Measurements from ENCODE around the gene CNTN1.

The CNTN1 gene

DNA sequence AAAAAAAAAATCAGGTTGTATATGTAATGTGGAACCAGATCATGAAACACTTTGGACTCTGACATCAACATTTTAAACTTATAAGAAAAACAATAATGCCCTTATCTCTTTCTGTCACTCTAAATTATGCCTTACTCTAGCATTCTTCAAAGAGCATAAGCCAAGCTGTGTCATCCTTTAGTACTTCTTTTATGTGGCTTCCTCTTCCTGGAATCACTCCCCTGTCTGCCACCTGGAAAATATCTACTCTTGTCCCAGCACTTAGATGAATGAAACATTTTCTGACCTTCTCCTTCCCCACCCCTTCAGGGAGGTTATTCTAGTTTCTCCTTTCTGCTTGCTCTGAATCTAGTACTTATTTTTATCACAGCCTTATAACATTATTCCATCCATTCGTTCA, 101.2 kb downstream of the CNTN1 start:
- H3K36me3 ChIP-seq (ENCODE audit: control insufficient read depth in 4 of 4, insufficient read depth in 4 of 4, low read length in 3 of 4), result no peaks in the 10 kb centered on the region

DNA sequence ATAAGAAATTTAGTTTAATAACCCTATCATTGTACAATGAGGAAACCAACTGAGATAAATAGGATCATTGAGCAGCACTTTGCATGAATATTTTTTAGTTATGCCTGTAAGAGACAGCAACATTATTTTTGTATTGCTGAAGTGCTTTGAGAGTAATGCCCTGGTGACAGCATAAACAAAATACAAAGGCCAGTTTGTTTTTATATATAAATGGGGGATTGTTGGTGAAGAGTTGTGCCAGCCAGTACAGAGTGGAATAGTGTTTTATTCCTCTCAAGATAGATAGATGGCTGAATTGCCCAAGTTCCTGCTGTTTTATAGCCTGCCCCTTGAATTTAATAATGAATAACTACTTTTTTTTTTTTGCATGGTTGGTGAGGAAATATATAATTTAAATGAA, 101.8 kb downstream of the CNTN1 start:
- H3K4me1 ChIP-seq (ENCODE audit: control extremely low read depth in 1 of 4, control insufficient read depth in 4 of 4, insufficient read depth in 4 of 4, low read length in 3 of 4), result no peaks in the 10 kb centered on the region
- H3K27me3 ChIP-seq (replicated peaks in 2 of 5; ENCODE audit: control insufficient read depth in 4 of 5, insufficient read depth in 5 of 5, low read length in 4 of 5), result no peaks in the 10 kb centered on the region
- no peaks in the 10 kb centered on the region for H3K36me3 ChIP-seq (ENCODE audit: control insufficient read depth in 4 of 4, insufficient read depth in 4 of 4, low read length in 3 of 4)
- POLR2A ChIA-PET, result no interaction called here
- DNase-seq, result no peak
- H3K9me3 ChIP-seq (ENCODE audit: control extremely low read depth in 1 of 5, control insufficient read depth in 4 of 5, insufficient read depth in 2 of 5, low read depth in 1 of 5, low read length in 4 of 5), result peaks cover 0 to 1% (median 0%) of the 10 kb centered on the region in 5 experiments
- H3K4me3 ChIP-seq (ENCODE audit: control insufficient read depth in 1 of 7, extremely low read depth in 1 of 7, insufficient read depth in 4 of 7, low read depth in 2 of 7, low read length in 6 of 7), result no peak overlapping the region
- CTCF ChIA-PET, result no interaction called here
- no peak overlapping the region for H3K27ac ChIP-seq (ENCODE audit: insufficient read depth in 1 of 2, low read depth in 1 of 2, low read length in 2 of 2, poor library complexity in 1 of 2, severe bottlenecking in 2 of 2)

More for the DNA sequence above, 101.2 kb downstream of the CNTN1 start:
- no peaks in the 10 kb centered on the region for H3K4me1 ChIP-seq (ENCODE audit: control extremely low read depth in 1 of 4, control insufficient read depth in 4 of 4, insufficient read depth in 4 of 4, low read length in 3 of 4)
- DNase-seq, result no peak
- no peaks in the 10 kb centered on the region for H3K27me3 ChIP-seq (replicated peaks in 2 of 5; ENCODE audit: control insufficient read depth in 4 of 5, insufficient read depth in 5 of 5, low read length in 4 of 5)
- ChIA-PET POLR2A (no interaction called here), CTCF (no interaction called here)
- no CpG with 5 or more reads among the region's 1 CpG for WGBS (ENCODE audit: insufficient coverage)
- H3K4me3 ChIP-seq (ENCODE audit: control insufficient read depth in 1 of 7, extremely low read depth in 1 of 7, insufficient read depth in 4 of 7, low read depth in 2 of 7, low read length in 6 of 7), result no peak overlapping the region
- no peak overlapping the region for H3K27ac ChIP-seq (ENCODE audit: insufficient read depth in 1 of 2, low read depth in 1 of 2, low read length in 2 of 2, poor library complexity in 1 of 2, severe bottlenecking in 2 of 2)
- peaks cover 0 to 1% (median 0%) of the 10 kb centered on the region in 5 experiments for H3K9me3 ChIP-seq (ENCODE audit: control extremely low read depth in 1 of 5, control insufficient read depth in 4 of 5, insufficient read depth in 2 of 5, low read depth in 1 of 5, low read length in 4 of 5)

- DNase-seq, result no peak
- ChIA-PET CTCF (no interaction called here), POLR2A (no interaction called here)
- no peaks in the 10 kb centered on the region for H3K4me1 ChIP-seq (ENCODE audit: control extremely low read depth in 1 of 4, control insufficient read depth in 4 of 4, insufficient read depth in 4 of 4, low read length in 3 of 4)
- H3K9me3 ChIP-seq (ENCODE audit: control extremely low read depth in 1 of 5, control insufficient read depth in 4 of 5, insufficient read depth in 2 of 5, low read depth in 1 of 5, low read length in 4 of 5), result no peaks in the 10 kb centered on the region
- 90% methylated on average over 2 of the region's 2 CpGs for WGBS (ENCODE audit: insufficient coverage)
- H3K27me3 ChIP-seq (replicated peaks in 2 of 5; ENCODE audit: control insufficient read depth in 4 of 5, insufficient read depth in 5 of 5, low read length in 4 of 5), result no peaks in the 10 kb centered on the region
- H3K36me3 ChIP-seq (ENCODE audit: control insufficient read depth in 4 of 4, insufficient read depth in 4 of 4, low read length in 3 of 4), result no peaks in the 10 kb centered on the region
- no peak overlapping the region for H3K4me3 ChIP-seq (ENCODE audit: control insufficient read depth in 1 of 7, extremely low read depth in 1 of 7, insufficient read depth in 4 of 7, low read depth in 2 of 7, low read length in 6 of 7)
- no peak overlapping the region for H3K27ac ChIP-seq (ENCODE audit: insufficient read depth in 1 of 2, low read depth in 1 of 2, low read length in 2 of 2, poor library complexity in 1 of 2, severe bottlenecking in 2 of 2)
These were observed 108.8 kb downstream of the CNTN1 start for GRCh38 chr12:40801082-40801481.

- 100% methylated on average over 2 of the region's 2 CpGs for WGBS (ENCODE audit: insufficient coverage)
- H3K9me3 ChIP-seq (ENCODE audit: control extremely low read depth in 1 of 5, control insufficient read depth in 4 of 5, insufficient read depth in 2 of 5, low read depth in 1 of 5, low read length in 4 of 5), result no peaks in the 10 kb centered on the region
- no peaks in the 10 kb centered on the region for H3K36me3 ChIP-seq (ENCODE audit: control insufficient read depth in 4 of 4, insufficient read depth in 4 of 4, low read length in 3 of 4)
- no peak overlapping the region for H3K4me3 ChIP-seq (ENCODE audit: control insufficient read depth in 1 of 7, extremely low read depth in 1 of 7, insufficient read depth in 4 of 7, low read depth in 2 of 7, low read length in 6 of 7)
- ChIA-PET CTCF (no interaction called here), POLR2A (no interaction called here)
- no peak overlapping the region for H3K27ac ChIP-seq (ENCODE audit: insufficient read depth in 1 of 2, low read depth in 1 of 2, low read length in 2 of 2, poor library complexity in 1 of 2, severe bottlenecking in 2 of 2)
- H3K27me3 ChIP-seq (replicated peaks in 2 of 5; ENCODE audit: control insufficient read depth in 4 of 5, insufficient read depth in 5 of 5, low read length in 4 of 5), result no peaks in the 10 kb centered on the region
- no peaks in the 10 kb centered on the region for H3K4me1 ChIP-seq (ENCODE audit: control extremely low read depth in 1 of 4, control insufficient read depth in 4 of 4, insufficient read depth in 4 of 4, low read length in 3 of 4)
- DNase-seq, result no peak
These were observed 109.6 kb downstream of the CNTN1 start for GRCh38 chr12:40801861-40802260.

DNA sequence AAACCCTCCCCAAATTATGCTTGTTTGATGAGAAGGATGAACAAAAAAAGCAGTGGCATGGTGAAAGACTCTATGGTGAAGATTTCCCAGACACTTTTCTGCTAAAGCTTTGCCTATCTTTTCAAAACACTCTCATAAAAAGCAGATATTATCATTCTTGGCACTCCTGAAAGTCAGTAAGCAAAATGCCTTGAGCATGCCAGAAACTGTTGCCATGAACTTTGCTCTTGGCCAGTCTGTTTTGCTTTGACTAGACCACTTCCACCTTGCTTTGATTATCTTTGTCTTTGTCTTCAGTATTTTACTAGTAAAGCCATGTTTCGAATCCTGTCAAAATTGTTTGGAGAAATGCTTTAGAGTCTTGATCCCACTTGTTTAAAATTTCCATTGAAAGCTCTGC, 110.4 kb downstream of the CNTN1 start:
- peaks cover 0 to 2% (median 0%) of the 10 kb centered on the region in 4 experiments for H3K4me1 ChIP-seq (ENCODE audit: control extremely low read depth in 1 of 4, control insufficient read depth in 4 of 4, insufficient read depth in 4 of 4, low read length in 3 of 4)
- ChIA-PET POLR2A (no interaction called here), CTCF (no interaction called here)
- H3K27ac ChIP-seq (ENCODE audit: insufficient read depth in 1 of 2, low read depth in 1 of 2, low read length in 2 of 2, poor library complexity in 1 of 2, severe bottlenecking in 2 of 2), result no peak overlapping the region
- no peaks in the 10 kb centered on the region for H3K9me3 ChIP-seq (ENCODE audit: control extremely low read depth in 1 of 5, control insufficient read depth in 4 of 5, insufficient read depth in 2 of 5, low read depth in 1 of 5, low read length in 4 of 5)
- no CpG with 5 or more reads among the region's 1 CpG for WGBS (ENCODE audit: insufficient coverage)
- H3K27me3 ChIP-seq (replicated peaks in 2 of 5; ENCODE audit: control insufficient read depth in 4 of 5, insufficient read depth in 5 of 5, low read length in 4 of 5), result no peaks in the 10 kb centered on the region
- no peak for DNase-seq
- H3K4me3 ChIP-seq (ENCODE audit: control insufficient read depth in 1 of 7, extremely low read depth in 1 of 7, insufficient read depth in 4 of 7, low read depth in 2 of 7, low read length in 6 of 7), result no peak overlapping the region
- H3K36me3 ChIP-seq (ENCODE audit: control insufficient read depth in 4 of 4, insufficient read depth in 4 of 4, low read length in 3 of 4), result no peaks in the 10 kb centered on the region

DNA sequence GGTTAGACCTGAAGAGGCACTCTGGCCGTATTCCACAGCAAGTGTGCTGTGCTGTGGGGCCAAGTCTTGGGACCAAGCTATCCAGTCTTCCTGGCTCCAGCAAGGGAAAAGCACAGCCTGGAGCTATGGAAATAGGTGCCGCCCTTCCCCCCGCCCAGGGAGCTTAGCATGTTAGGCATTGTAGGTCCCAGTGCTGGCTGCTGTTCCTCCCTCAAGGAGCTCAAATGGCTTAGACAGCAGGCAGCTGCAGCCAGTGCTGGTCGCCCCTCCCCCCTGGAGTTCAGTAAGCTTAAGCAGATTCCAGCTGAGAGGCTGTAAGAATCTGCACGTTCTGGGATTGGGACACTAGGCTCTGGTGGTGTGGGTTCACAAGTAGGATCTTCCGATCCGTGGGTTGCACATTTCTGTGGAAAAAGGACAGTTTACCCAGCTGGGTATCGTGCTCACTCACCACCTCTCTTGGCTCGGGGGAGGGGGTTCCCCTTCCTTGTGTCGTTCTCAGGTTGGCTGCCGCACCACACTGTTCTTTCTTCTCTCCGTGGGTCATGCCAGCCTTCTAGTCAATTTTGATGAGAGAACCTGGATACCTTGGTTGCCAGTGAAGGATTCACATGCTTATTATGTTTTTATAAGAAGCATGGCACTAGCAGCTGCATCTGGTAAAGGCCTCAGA, 127.3 kb downstream of the CNTN1 start:
- H3K27ac ChIP-seq (ENCODE audit: insufficient read depth in 1 of 2, low read depth in 1 of 2, low read length in 2 of 2, poor library complexity in 1 of 2, severe bottlenecking in 2 of 2), result no peak overlapping the region
- POLR2A ChIA-PET, result no interaction called here
- H3K4me3 ChIP-seq (ENCODE audit: control insufficient read depth in 1 of 7, extremely low read depth in 1 of 7, insufficient read depth in 4 of 7, low read depth in 2 of 7, low read length in 6 of 7), result no peak overlapping the region
- peaks cover 0 to 8% (median 0%) of the 10 kb centered on the region in 5 experiments for H3K9me3 ChIP-seq (ENCODE audit: control extremely low read depth in 1 of 5, control insufficient read depth in 4 of 5, insufficient read depth in 2 of 5, low read depth in 1 of 5, low read length in 4 of 5)
- CTCF ChIA-PET, result no interaction called here
- no peaks in the 10 kb centered on the region for H3K36me3 ChIP-seq (ENCODE audit: control insufficient read depth in 4 of 4, insufficient read depth in 4 of 4, low read length in 3 of 4)
- no peak for DNase-seq
- H3K27me3 ChIP-seq (replicated peaks in 2 of 5; ENCODE audit: control insufficient read depth in 4 of 5, insufficient read depth in 5 of 5, low read length in 4 of 5), result no peaks in the 10 kb centered on the region
- H3K4me1 ChIP-seq (ENCODE audit: control extremely low read depth in 1 of 4, control insufficient read depth in 4 of 4, insufficient read depth in 4 of 4, low read length in 3 of 4), result no peaks in the 10 kb centered on the region
- WGBS (ENCODE audit: insufficient coverage), result 95% methylated on average over 9 of the region's 12 CpGs

DNA sequence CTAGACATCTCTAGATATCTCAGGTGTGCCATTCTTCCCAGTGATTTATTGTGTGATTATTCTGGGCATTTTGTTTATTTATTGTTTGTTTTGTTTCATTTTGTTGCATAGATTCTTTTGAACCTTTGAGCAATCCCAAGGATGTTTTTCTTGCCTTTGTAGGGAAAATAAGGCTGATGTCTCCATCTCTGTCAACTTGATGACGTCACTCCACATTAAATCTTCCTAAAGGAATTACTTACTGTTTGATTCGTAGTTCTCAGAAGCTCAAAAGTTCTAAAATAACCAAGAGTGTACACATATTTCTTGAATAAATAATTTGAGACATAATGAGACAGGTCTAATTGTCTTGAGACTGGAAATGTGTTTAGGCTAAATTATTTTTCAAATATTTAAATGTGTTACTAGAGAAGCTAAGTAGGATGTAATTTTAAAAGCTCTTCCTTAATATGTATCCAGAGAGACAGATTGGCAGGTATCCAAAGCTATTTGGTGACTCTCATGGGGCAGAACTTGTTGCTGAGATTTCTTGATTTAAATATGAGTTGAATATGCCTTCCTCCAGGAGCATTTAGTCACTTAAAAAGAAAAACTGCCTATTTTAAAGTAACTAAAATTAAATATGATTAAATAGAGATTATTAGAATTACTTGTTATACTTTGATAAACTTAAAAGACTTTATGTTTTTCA, 128.7 kb downstream of the CNTN1 start:
- H3K36me3 ChIP-seq (ENCODE audit: control insufficient read depth in 4 of 4, insufficient read depth in 4 of 4, low read length in 3 of 4), result no peaks in the 10 kb centered on the region
- ChIA-PET CTCF (interaction anchor here (0.6 kb wide), 1 partner anchor 12 kb away, joined by 3 read pairs; no protein-coding TSS in a partner anchor), POLR2A (no interaction called here)
- H3K4me1 ChIP-seq (ENCODE audit: control extremely low read depth in 1 of 4, control insufficient read depth in 4 of 4, insufficient read depth in 4 of 4, low read length in 3 of 4), result no peaks in the 10 kb centered on the region
- DNase-seq, result no peak
- no peak overlapping the region for H3K4me3 ChIP-seq (ENCODE audit: control insufficient read depth in 1 of 7, extremely low read depth in 1 of 7, insufficient read depth in 4 of 7, low read depth in 2 of 7, low read length in 6 of 7)
- H3K27ac ChIP-seq (ENCODE audit: insufficient read depth in 1 of 2, low read depth in 1 of 2, low read length in 2 of 2, poor library complexity in 1 of 2, severe bottlenecking in 2 of 2), result no peak overlapping the region
- WGBS (ENCODE audit: insufficient coverage), result no CpG with 5 or more reads among the region's 2 CpGs
- H3K27me3 ChIP-seq (replicated peaks in 2 of 5; ENCODE audit: control insufficient read depth in 4 of 5, insufficient read depth in 5 of 5, low read length in 4 of 5), result no peaks in the 10 kb centered on the region
- H3K9me3 ChIP-seq (ENCODE audit: control extremely low read depth in 1 of 5, control insufficient read depth in 4 of 5, insufficient read depth in 2 of 5, low read depth in 1 of 5, low read length in 4 of 5), result peaks cover 0 to 8% (median 0%) of the 10 kb centered on the region in 5 experiments

Measured in common myeloid progenitor, CD34-positive (primary cell).